22Rv1 (cell line): Measurements from ENCODE around the gene MAGEA8.

Experiments used
- CTCF ChIP-seq: fragments of 450-650 bp; IDR thresholded peaks from 2 replicates; pipeline ENCODE4 v1.5.1; 2017; ENCODE audit warnings: mild to moderate bottlenecking
- ZFX ChIP-seq: fragments of 450-650 bp; IDR thresholded peaks from 2 replicates; pipeline ENCODE4 v1.6.1; 2017; ENCODE audit warnings: antibody characterized with exemption, borderline replicate concordance

- no peak for TF ChIP-seq CTCF
- no peak for TF ChIP-seq ZFX
These were observed 43.8 kb upstream of the MAGEA8 start for GRCh38 chrX:149837167-149837566.
